H9 (cell line): ENCODE results near the gene MSRB1. TPM values are rescaled to one million over a fixed set of nuclear protein-coding genes. Genes with fewer than 3 reads are reported as not detected.

Source experiments
- DNase-seq: peaks from one replicate; pipeline ENCODE4 v3.0.0-alpha.2; 2017
- H2AFZ ChIP-seq: one replicate; pipeline ENCODE4 v1.6.1; 2013; ENCODE audit warnings: mild to moderate bottlenecking, low read length, control low read depth, moderate library complexity
- H2AK5ac ChIP-seq: 2 replicates; pipeline ENCODE4 v1.6.1; 2013; ENCODE audit warnings: low read length, control low read depth, mixed read lengths; ENCODE audit not compliant: insufficient read length
- H2BK120ac ChIP-seq: one replicate; pipeline ENCODE4 v1.6.1; 2013; ENCODE audit warnings: low read depth, mild to moderate bottlenecking, low read length, control low read depth, inconsistent platforms; ENCODE audit not compliant: poor library complexity, severe bottlenecking
- H2BK12ac ChIP-seq: 2 replicates; pipeline ENCODE4 v1.6.1; 2013; ENCODE audit warnings: low read length, control low read depth, mixed read lengths, low read depth; ENCODE audit not compliant: insufficient read length
- H2BK15ac ChIP-seq: 2 replicates; pipeline ENCODE4 v1.6.1; 2013; ENCODE audit warnings: low read depth, low read length, control low read depth
- H2BK20ac ChIP-seq: one replicate; pipeline ENCODE4 v1.6.1; 2013; ENCODE audit warnings: low read depth, mild to moderate bottlenecking, low read length, control low read depth, inconsistent platforms; ENCODE audit not compliant: poor library complexity, severe bottlenecking
- H2BK5ac ChIP-seq: 2 replicates; pipeline ENCODE4 v1.6.1; 2013; ENCODE audit warnings: low read length, control low read depth, mixed read lengths; ENCODE audit not compliant: insufficient read length
- H3K14ac ChIP-seq: 2 replicates; pipeline ENCODE4 v1.6.1; 2013; ENCODE audit warnings: low read length, control low read depth; ENCODE audit not compliant: insufficient read depth
- H3K18ac ChIP-seq: 2 replicates; pipeline ENCODE4 v1.6.1; 2013; ENCODE audit warnings: low read depth, mild to moderate bottlenecking, mixed read lengths, low read length, control low read depth; ENCODE audit not compliant: insufficient read length
- H3K23ac ChIP-seq: 2 replicates; pipeline ENCODE4 v1.6.1; 2013; ENCODE audit warnings: low read length, control low read depth, mixed read lengths, low read depth; ENCODE audit not compliant: insufficient read length
- H3K23me2 ChIP-seq: 2 replicates; pipeline ENCODE4 v1.6.1; 2013; ENCODE audit warnings: low read depth, mild to moderate bottlenecking, mixed read lengths, low read length, control low read depth; ENCODE audit not compliant: insufficient read length, poor library complexity, severe bottlenecking
- H3K27ac ChIP-seq: 2 replicates; pipeline ENCODE4 v1.5.1; 2013; ENCODE audit warnings: low read length, control low read depth, mixed read lengths, low read depth; ENCODE audit not compliant: insufficient read length
- H3K27me3 ChIP-seq: 2 replicates; pipeline ENCODE4 v1.6.1; 2013; ENCODE audit warnings: low read length, control low read depth, inconsistent platforms; ENCODE audit not compliant: insufficient read depth
- H3K4ac ChIP-seq: 2 replicates; pipeline ENCODE4 v1.6.1; 2013; ENCODE audit warnings: low read depth, mild to moderate bottlenecking, control low read depth, inconsistent platforms, low read length, moderate library complexity
- H3K4me1 ChIP-seq: 2 replicates; pipeline ENCODE4 v1.6.1; 2013; ENCODE audit warnings: low read length, control low read depth, inconsistent platforms; ENCODE audit not compliant: insufficient read depth
- H3K4me2 ChIP-seq: 2 replicates; pipeline ENCODE4 v1.6.1; 2013; ENCODE audit warnings: low read length, control low read depth, mixed read lengths; ENCODE audit not compliant: insufficient read length, insufficient read depth
- H3K56ac ChIP-seq: 2 replicates; pipeline ENCODE4 v1.6.1; 2013; ENCODE audit warnings: low read depth, mild to moderate bottlenecking, mixed read lengths, low read length, control low read depth; ENCODE audit not compliant: insufficient read length
- H3K79me1 ChIP-seq: 2 replicates; pipeline ENCODE4 v1.6.1; 2013; ENCODE audit warnings: low read depth, mild to moderate bottlenecking, moderate library complexity, low read length, control low read depth, inconsistent platforms; ENCODE audit not compliant: insufficient read depth, poor library complexity, severe bottlenecking
- H3K79me2 ChIP-seq: 2 replicates; pipeline ENCODE4 v1.6.1; 2013; ENCODE audit warnings: low read length, control low read depth, inconsistent platforms; ENCODE audit not compliant: insufficient read depth
- H3K9ac ChIP-seq: 2 replicates; pipeline ENCODE4 v1.6.1; 2013; ENCODE audit warnings: low read length, control low read depth, mixed read lengths; ENCODE audit not compliant: insufficient read length; ENCODE audit errors: extremely low read depth
- H3K9me3 ChIP-seq: one replicate; pipeline ENCODE4 v1.6.1; 2013; ENCODE audit warnings: low read depth, low read length, inconsistent platforms; ENCODE audit not compliant: control insufficient read depth
- H3T11ph ChIP-seq: one replicate; pipeline ENCODE4 v1.6.1; 2013; ENCODE audit warnings: mild to moderate bottlenecking, low read length, control low read depth, inconsistent platforms
- H4K20me1 ChIP-seq: one replicate; pipeline ENCODE4 v1.6.1; 2013; ENCODE audit not compliant: control insufficient read depth, insufficient read length, insufficient read depth
- H4K5ac ChIP-seq: 2 replicates; pipeline ENCODE4 v1.6.1; 2013; ENCODE audit warnings: low read depth, mild to moderate bottlenecking, mixed read lengths, low read length, control low read depth; ENCODE audit not compliant: insufficient read length
- H4K8ac ChIP-seq: replicated peaks from 2 replicates; pipeline ENCODE4 v1.6.1; 2013; ENCODE audit warnings: low read length, control low read depth, mixed read lengths, low read depth; ENCODE audit not compliant: insufficient read length
- H4K91ac ChIP-seq: 2 replicates; pipeline ENCODE4 v1.6.1; 2013; ENCODE audit warnings: low read depth, mild to moderate bottlenecking, moderate library complexity, mixed read lengths, low read length, control low read depth; ENCODE audit not compliant: insufficient read length
- H3K27ac Mint-ChIP-seq, 3 experiments: 2 replicates in 2 of 3; 3 replicates in 1 of 3; pipeline ENCODE4 v1.8.0; 2020 to 2021; ENCODE audit warnings: mixed read lengths in 3 of 3, mild to moderate bottlenecking in 1 of 3, moderate library complexity in 1 of 3
- H3K27me3 Mint-ChIP-seq: 2 replicates; pipeline ENCODE4 v1.8.0; 2021; ENCODE audit warnings: low read depth, mild to moderate bottlenecking, moderate library complexity, mixed read lengths
- H3K36me3 Mint-ChIP-seq, 3 experiments: 2 replicates in 2 of 3; 3 replicates in 1 of 3; pipeline ENCODE4 v1.8.0; 2020 to 2021; ENCODE audit warnings: low read depth in 3 of 3, mixed read lengths in 3 of 3; ENCODE audit not compliant: insufficient read depth in 1 of 3
- H3K4me1 Mint-ChIP-seq, 2 experiments: 2 replicates each; pipeline ENCODE4 v1.8.0; 2020; ENCODE audit warnings: mixed read lengths in 2 of 2
- H3K4me3 Mint-ChIP-seq, 2 experiments: 2 replicates in 1 of 2; 3 replicates in 1 of 2; pipeline ENCODE4 v1.8.0; 2020 to 2021; ENCODE audit warnings: mild to moderate bottlenecking in 2 of 2, mixed read lengths in 2 of 2, moderate library complexity in 1 of 2
- H3K9me3 Mint-ChIP-seq, 2 experiments: 2 replicates in 1 of 2; 3 replicates in 1 of 2; pipeline ENCODE4 v1.8.0; 2020; ENCODE audit warnings: mild to moderate bottlenecking in 2 of 2, mixed read lengths in 2 of 2, moderate library complexity in 1 of 2
- CTCF ChIP-seq: fragments of 200-600 bp; sonication (generic); conservative IDR thresholded peaks from 3 replicates; pipeline ENCODE4 v1.8.0; 2021; ENCODE audit warnings: antibody characterized with exemption, mild to moderate bottlenecking
- WGBS: extraction: QIAGEN DNeasy Blood & Tissue Kit; methylation state at CpG from one replicate; pipeline ENCODE4 v1.1.7; 2013; ENCODE audit warnings: missing lambda C conversion rate, low lambda C conversion rate, mixed read lengths; ENCODE audit not compliant: insufficient read length; ENCODE audit errors: extremely low coverage; 5-methylcytosine and 5-hydroxymethylcytosine counted together
- total RNA-seq: library from RNA; stranded (reverse); gene quantifications from 2 replicates; pipeline ENCODE4 v1.2.1, GENCODE V29; 2021

The MSRB1 gene
- total RNA-seq, 1 experiment from 2014 or later: 25.7 TPM

- H3K27me3 ChIP-seq: peaks cover 22% of the 10 kb centered on the region
- DNase-seq: peak; percentile 61
- peak overlapping the region in 1 of 2 experiments; percentile 46; a peak in 1 of 5 replicates for H3K4me3 Mint-ChIP-seq
These were observed 35.6 kb upstream of the MSRB1 start for GRCh38 chr16:1978476-1979120.

More at GRCh38 chr16:1978476-1979120, 35.6 kb upstream of the MSRB1 start:
- no peak overlapping the region for H2BK15ac ChIP-seq
- H3K23me2 ChIP-seq: peaks cover 15% of the 10 kb centered on the region
- H3K27ac ChIP-seq: no peak overlapping the region
- H2BK12ac ChIP-seq: no peak overlapping the region
- no peaks in the 10 kb centered on the region for H3K79me1 ChIP-seq
- H4K8ac ChIP-seq: no peak overlapping the region
- H3K4me1 ChIP-seq: no peaks in the 10 kb centered on the region
- H3K4me1 Mint-ChIP-seq: peaks cover 13 to 18% of the 10 kb centered on the region in 2 experiments
- no peak overlapping the region for H3T11ph ChIP-seq
- H3K9me3 ChIP-seq: no peaks in the 10 kb centered on the region
- no peak overlapping the region for H3K4ac ChIP-seq
- H4K91ac ChIP-seq: no peak overlapping the region
- H3K9me3 Mint-ChIP-seq: no peaks in the 10 kb centered on the region
- H3K14ac ChIP-seq: no peak overlapping the region
- H3K18ac ChIP-seq: no peak overlapping the region
- H3K79me2 ChIP-seq: no peaks in the 10 kb centered on the region
- no CpG with 5 or more reads among the region's 37 CpGs for WGBS
- H3K4me2 ChIP-seq: peak overlapping the region; percentile 1
- H2BK20ac ChIP-seq: no peak overlapping the region
- no peak overlapping the region for H2AFZ ChIP-seq
- no peak for TF ChIP-seq CTCF
- H3K9ac ChIP-seq: no peak overlapping the region
- H3K27me3 Mint-ChIP-seq: peaks cover 40% of the 10 kb centered on the region
- peaks cover 10 to 27% (median 23%) of the 10 kb centered on the region in 3 experiments for H3K36me3 Mint-ChIP-seq
- H2BK120ac ChIP-seq: no peak overlapping the region
- no peaks in the 10 kb centered on the region for H4K20me1 ChIP-seq
- H3K27ac Mint-ChIP-seq: no peak overlapping the region
- H2BK5ac ChIP-seq: no peak overlapping the region
- no peak overlapping the region for H2AK5ac ChIP-seq
- no peak overlapping the region for H3K23ac ChIP-seq
- H3K56ac ChIP-seq: no peak overlapping the region
- no peak overlapping the region for H4K5ac ChIP-seq
